Endothelial cell (in vitro differentiated cells): ENCODE results near the gene PTTG2. TPM values are rescaled to one million over a fixed set of nuclear protein-coding genes. Genes with fewer than 3 reads are reported as not detected.
"Not testable (repeated sequence)": the region's sequence is repeated elsewhere in the genome, so short reads cannot be mapped to it uniquely, and the experiment has no call there.

ENCODE experiments used
- DNase-seq: peaks from one replicate; pipeline ENCODE4 v3.0.0; 2021; ENCODE audit warnings: low spot score
- H3K27ac Mint-ChIP-seq: one replicate; pipeline ENCODE4 v1.8.0; 2021; ENCODE audit warnings: mixed read lengths, inconsistent platforms; ENCODE audit not compliant: unreplicated experiment
- H3K27me3 Mint-ChIP-seq: one replicate; pipeline ENCODE4 v1.8.0; 2021; ENCODE audit warnings: mild to moderate bottlenecking, moderate library complexity, mixed read lengths, inconsistent platforms; ENCODE audit not compliant: unreplicated experiment
- H3K36me3 Mint-ChIP-seq: one replicate; pipeline ENCODE4 v1.8.0; 2021; ENCODE audit warnings: mild to moderate bottlenecking, low read depth, mixed read lengths, inconsistent platforms; ENCODE audit not compliant: unreplicated experiment
- H3K4me1 Mint-ChIP-seq: one replicate; pipeline ENCODE4 v1.8.0; 2021; ENCODE audit warnings: mild to moderate bottlenecking, mixed read lengths, inconsistent platforms; ENCODE audit not compliant: unreplicated experiment
- H3K4me3 Mint-ChIP-seq: one replicate; pipeline ENCODE4 v1.8.0; 2021; ENCODE audit warnings: mild to moderate bottlenecking, mixed read lengths, inconsistent platforms; ENCODE audit not compliant: unreplicated experiment
- H3K9me3 Mint-ChIP-seq: one replicate; pipeline ENCODE4 v1.8.0; 2021; ENCODE audit warnings: mixed read lengths, inconsistent platforms; ENCODE audit not compliant: unreplicated experiment
- long read RNA-seq: library from polyadenylated mRNA; unstranded; transcript quantifications from one replicate; pipeline ENCODE4 v2.0.0, GENCODE V29; 2020; ENCODE audit not compliant: unreplicated experiment
- total RNA-seq: library from RNA; stranded (reverse); fragmentation: NEBNext Ultra II Directional; extraction: Animal tissue kit (Norgen Biotek cat#: 25700); gene quantifications from one replicate; pipeline ENCODE4 v1.2.1, GENCODE V29; 2021; ENCODE audit not compliant: unreplicated experiment
- TF ChIP-seq, protein P1 (sequence below): fragments of 200-600 bp; sonication (generic); IDR thresholded peaks from one replicate; pipeline ENCODE4 v1.5.0; 2021; ENCODE audit warnings: antibody characterized with exemption; ENCODE audit not compliant: unreplicated experiment

PTTG2 gene
- not detected for total RNA-seq
- long read RNA-seq: 0 reads

DNA sequence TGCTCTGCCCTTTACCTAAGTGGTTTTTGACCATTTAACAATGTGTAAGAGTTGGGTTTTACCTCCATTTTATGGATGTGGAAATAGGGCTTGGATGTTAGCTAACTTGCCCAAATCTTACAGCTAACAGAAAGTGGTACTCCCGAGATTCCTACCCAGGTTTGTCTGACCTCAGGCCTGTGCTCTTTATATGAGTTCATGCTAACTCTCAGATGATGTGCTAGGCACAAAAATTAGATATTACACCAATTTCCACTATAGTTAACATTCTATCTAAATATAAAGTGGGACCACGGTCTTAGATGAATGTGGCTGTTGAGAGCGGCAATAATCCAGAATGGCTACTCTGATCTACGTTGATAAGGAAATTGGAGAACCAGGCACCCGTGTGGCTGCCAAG is at the start of gene PTTG2:
TSS of gene PTTG2 (plus strand) at position 301 of the 400 bp plus-strand sequence. CDS start at position 338, 37 bp downstream.
- Mint-ChIP-seq H3K27ac (no peak within 1 kb of the TSS), H3K9me3 (no peaks in the 10 kb centered on the region), H3K4me3 (no peak within 1 kb of the TSS), H3K27me3 (peaks cover 1% of the 10 kb centered on the region), H3K36me3 (no peaks in the 10 kb centered on the region), H3K4me1 (no peaks in the 10 kb centered on the region)
- TF ChIP-seq, protein P1, sequence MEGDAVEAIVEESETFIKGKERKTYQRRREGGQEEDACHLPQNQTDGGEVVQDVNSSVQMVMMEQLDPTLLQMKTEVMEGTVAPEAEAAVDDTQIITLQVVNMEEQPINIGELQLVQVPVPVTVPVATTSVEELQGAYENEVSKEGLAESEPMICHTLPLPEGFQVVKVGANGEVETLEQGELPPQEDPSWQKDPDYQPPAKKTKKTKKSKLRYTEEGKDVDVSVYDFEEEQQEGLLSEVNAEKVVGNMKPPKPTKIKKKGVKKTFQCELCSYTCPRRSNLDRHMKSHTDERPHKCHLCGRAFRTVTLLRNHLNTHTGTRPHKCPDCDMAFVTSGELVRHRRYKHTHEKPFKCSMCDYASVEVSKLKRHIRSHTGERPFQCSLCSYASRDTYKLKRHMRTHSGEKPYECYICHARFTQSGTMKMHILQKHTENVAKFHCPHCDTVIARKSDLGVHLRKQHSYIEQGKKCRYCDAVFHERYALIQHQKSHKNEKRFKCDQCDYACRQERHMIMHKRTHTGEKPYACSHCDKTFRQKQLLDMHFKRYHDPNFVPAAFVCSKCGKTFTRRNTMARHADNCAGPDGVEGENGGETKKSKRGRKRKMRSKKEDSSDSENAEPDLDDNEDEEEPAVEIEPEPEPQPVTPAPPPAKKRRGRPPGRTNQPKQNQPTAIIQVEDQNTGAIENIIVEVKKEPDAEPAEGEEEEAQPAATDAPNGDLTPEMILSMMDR: no peak
- no peak for DNase-seq

DNA sequence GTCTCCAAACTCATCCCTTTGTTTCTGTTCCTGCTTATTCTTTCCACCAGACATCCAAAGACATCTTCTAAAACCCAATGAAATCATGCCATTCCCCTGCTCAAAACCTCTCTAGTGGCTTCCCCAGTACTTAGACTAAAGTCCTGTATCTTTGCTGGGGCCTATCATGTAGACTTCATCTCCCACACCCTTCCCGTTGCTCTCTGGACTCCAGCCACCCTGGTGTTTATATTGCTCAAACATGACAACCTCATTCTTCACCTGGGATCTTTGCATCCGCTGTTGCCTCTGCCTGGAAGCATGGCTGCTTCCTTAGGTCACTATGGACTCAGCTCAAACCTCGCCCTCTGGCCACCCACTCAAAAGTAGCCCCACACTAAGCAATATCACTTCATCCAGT is 45.7 kb upstream of the PTTG2 start:
- H3K4me1 Mint-ChIP-seq: no peaks in the 10 kb centered on the region
- H3K4me3 Mint-ChIP-seq: no peak overlapping the region
- H3K9me3 Mint-ChIP-seq: no peaks in the 10 kb centered on the region
- TF ChIP-seq, protein P1: no peak
- DNase-seq: no peak
- H3K36me3 Mint-ChIP-seq: no peaks in the 10 kb centered on the region
- H3K27ac Mint-ChIP-seq: no peak overlapping the region
- H3K27me3 Mint-ChIP-seq: no peaks in the 10 kb centered on the region

DNA sequence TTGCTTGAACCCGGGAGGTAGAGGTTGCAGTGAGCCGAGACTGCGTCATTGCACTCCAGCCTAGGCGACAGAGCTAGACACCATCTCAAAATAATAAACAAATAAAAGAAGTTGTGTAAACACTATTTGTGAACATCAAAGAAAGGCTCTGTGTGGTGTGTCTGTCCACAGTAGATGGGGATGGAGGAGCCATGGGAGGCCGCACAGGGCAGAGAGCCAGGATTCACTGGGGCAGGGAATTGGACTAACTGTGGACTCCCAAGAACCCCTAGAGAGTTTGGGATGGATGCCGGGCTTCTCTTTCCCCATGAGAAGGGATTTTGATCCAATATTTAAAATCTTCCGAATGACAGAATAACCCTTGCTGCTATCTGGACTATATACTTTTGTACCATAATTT is 42.8 kb upstream of the PTTG2 start:
- Mint-ChIP-seq H3K4me1 (no peaks in the 10 kb centered on the region), H3K9me3 (no peaks in the 10 kb centered on the region)

DNA sequence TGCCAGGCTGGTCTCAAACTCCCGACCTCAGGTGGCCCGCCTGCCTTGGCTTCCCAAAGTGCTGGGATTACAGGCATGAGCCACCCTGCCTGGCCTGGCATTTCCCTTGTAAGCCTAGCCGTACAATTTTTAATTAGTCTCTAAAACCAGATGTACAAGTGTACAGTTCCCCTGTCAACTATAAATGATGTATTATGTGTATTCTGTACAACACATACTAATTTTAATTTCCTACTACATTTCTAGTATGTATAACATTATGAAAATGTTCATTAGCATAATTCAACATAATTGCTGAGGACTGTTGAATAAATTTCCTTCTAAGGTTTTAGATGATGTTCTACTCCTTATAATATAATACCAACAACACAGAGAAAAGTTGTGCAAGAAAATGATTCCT is 41.5 kb upstream of the PTTG2 start:
- Mint-ChIP-seq H3K36me3 (no peaks in the 10 kb centered on the region), H3K4me3 (no peak overlapping the region), H3K9me3 (no peaks in the 10 kb centered on the region), H3K4me1 (no peaks in the 10 kb centered on the region), H3K27me3 (no peaks in the 10 kb centered on the region), H3K27ac (no peak overlapping the region)
- no peak for DNase-seq
- TF ChIP-seq, protein P1: no peak

More for the DNA sequence above, 42.8 kb upstream of the PTTG2 start:
- Mint-ChIP-seq H3K36me3 (no peaks in the 10 kb centered on the region), H3K27me3 (no peaks in the 10 kb centered on the region), H3K27ac (no peak overlapping the region), H3K4me3 (no peak overlapping the region)
- TF ChIP-seq, protein P1: no peak
- no peak for DNase-seq

DNA sequence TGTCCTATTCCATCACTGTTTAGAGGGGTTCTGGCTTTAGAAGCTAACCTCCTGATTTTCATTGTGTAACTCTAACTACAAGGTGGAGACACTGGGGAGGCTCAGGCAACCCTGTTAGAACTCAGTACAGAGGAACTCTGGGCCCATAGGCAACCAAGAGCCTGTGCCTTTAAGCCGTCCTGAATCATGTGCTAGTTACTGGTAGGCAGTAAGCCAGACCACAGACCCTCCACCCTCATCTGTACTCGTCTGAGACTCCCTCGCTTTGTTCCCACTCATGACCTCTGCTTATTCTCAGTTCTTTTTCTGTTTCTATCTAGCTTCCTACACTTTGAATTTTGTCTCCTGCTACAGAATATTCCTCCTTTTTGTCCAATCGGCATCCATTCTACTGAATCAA is 37.9 kb upstream of the PTTG2 start:
- no peaks in the 10 kb centered on the region for H3K4me1 Mint-ChIP-seq
- no peak overlapping the region for H3K27ac Mint-ChIP-seq
- H3K36me3 Mint-ChIP-seq: no peaks in the 10 kb centered on the region
- DNase-seq: no peak
- TF ChIP-seq, protein P1: no peak
- H3K4me3 Mint-ChIP-seq: no peak overlapping the region
- H3K9me3 Mint-ChIP-seq: no peaks in the 10 kb centered on the region
- no peaks in the 10 kb centered on the region for H3K27me3 Mint-ChIP-seq

DNA sequence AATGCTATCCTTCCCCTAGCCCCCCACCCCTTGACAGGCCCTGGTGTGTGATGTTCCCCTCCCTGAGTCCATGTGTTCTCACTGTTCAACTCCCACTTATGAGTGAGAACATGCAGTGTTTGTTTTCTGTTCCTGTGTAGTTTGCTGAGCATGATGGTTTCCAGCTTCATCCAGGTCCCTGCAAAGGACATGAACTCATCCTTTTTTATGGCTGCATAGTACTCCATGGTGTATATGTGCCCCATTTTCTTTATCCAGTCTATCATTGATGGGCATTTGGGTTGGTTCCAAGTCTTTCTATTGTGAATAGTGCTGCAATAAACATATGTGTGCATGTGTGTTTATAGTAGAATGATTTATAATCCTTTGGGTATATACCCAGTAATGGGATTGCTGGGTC is 37.1 kb upstream of the PTTG2 start:
- not testable (repeated sequence) for DNase-seq, H3K27ac Mint-ChIP-seq, H3K4me1 Mint-ChIP-seq, H3K36me3 Mint-ChIP-seq, H3K9me3 Mint-ChIP-seq, H3K4me3 Mint-ChIP-seq, H3K27me3 Mint-ChIP-seq
